H1 (cell line): ENCODE measurements around the gene SPEM1. TPM values are rescaled to one million over a fixed set of nuclear protein-coding genes. Genes with fewer than 3 reads are reported as not detected.

Experiments
- CTCF ChIA-PET: fragments of 300-600 bp; sonication (Branson Sonifier 250); formaldehyde crosslinking; loops from one replicate; lab custom pipeline; 2021; ENCODE audit not compliant: partially characterized antibody; lab: Charles Lee
- POLR2A ChIA-PET: fragments of 300-600 bp; sonication (Branson Sonifier 250); formaldehyde crosslinking; loops from one replicate; lab custom pipeline; 2021; ENCODE audit warnings: inconsistent platforms; ENCODE audit not compliant: partially characterized antibody; lab: Charles Lee
- DNase-seq, 2 experiments: peaks; one replicate each; pipeline versions ENCODE4 v3.0.0 to v3.0.0-alpha.2; 2010 to 2022; ENCODE audit warnings: low spot score in 2 of 2, low read depth in 1 of 2, mixed read lengths in 1 of 2
- FAIRE-seq: peaks from 2 replicates; lab custom pipeline; 2011; peaks lifted over from hg19 to GRCh38; lab: Jason Lieb, UNC
- H2AFZ ChIP-seq: 2 replicates; pipeline ENCODE4 v1.8.1; 2012; ENCODE audit warnings: low read length, inconsistent platforms
- H2AK5ac ChIP-seq: 2 replicates; pipeline ENCODE4 v1.6.1; 2013; ENCODE audit warnings: low read depth, low read length
- H2BK120ac ChIP-seq: replicated peaks from 2 replicates; pipeline ENCODE3; 2013; ENCODE audit warnings: low read depth, low read length, inconsistent platforms
- H2BK12ac ChIP-seq: 2 replicates; pipeline ENCODE4 v1.6.1; 2013; ENCODE audit warnings: low read depth, low read length
- H2BK15ac ChIP-seq: 2 replicates; pipeline ENCODE4 v1.6.1; 2013; ENCODE audit warnings: low read length
- H2BK20ac ChIP-seq: 2 replicates; pipeline ENCODE4 v1.6.1; 2013; ENCODE audit warnings: low read length
- H2BK5ac ChIP-seq: 2 replicates; pipeline ENCODE4 v1.6.1; 2013; ENCODE audit warnings: low read depth, low read length
- H3K14ac ChIP-seq: 2 replicates; pipeline ENCODE4 v1.6.1; 2013; ENCODE audit warnings: inconsistent platforms; ENCODE audit not compliant: insufficient read length
- H3K18ac ChIP-seq: 2 replicates; pipeline ENCODE4 v1.6.1; 2013; ENCODE audit warnings: low read length; ENCODE audit errors: extremely low read depth
- H3K23ac ChIP-seq: 2 replicates; pipeline ENCODE4 v1.6.1; 2013; ENCODE audit warnings: inconsistent platforms; ENCODE audit not compliant: insufficient read length
- H3K23me2 ChIP-seq: 2 replicates; pipeline ENCODE4 v1.6.1; 2013; ENCODE audit warnings: low read depth, low read length
- H3K27ac ChIP-seq: 2 replicates; pipeline ENCODE4 v1.6.1; 2011; ENCODE audit warnings: low read depth, low read length, inconsistent platforms
- H3K27me3 ChIP-seq, 4 experiments: replicated peaks in 1 of 4; 1 replicate in 1 of 4; 2 replicates in 3 of 4; pipeline versions ENCODE4 v1.6.1 to v1.8.1; 2011 to 2013; ENCODE audit warnings: low read length in 3 of 4, mild to moderate bottlenecking in 3 of 4, inconsistent platforms in 2 of 4, mixed read lengths in 2 of 4, moderate library complexity in 1 of 4; ENCODE audit not compliant: control insufficient read depth in 3 of 4, insufficient read depth in 3 of 4; ENCODE audit errors: extremely low read depth in 1 of 4
- H3K36me3 ChIP-seq, 4 experiments: 2 replicates each; pipeline versions ENCODE4 v1.6.1 to v1.8.1; 2011 to 2013; ENCODE audit warnings: mild to moderate bottlenecking in 4 of 4, low read length in 3 of 4, moderate library complexity in 2 of 4, control low read depth in 1 of 4, inconsistent platforms in 1 of 4; ENCODE audit not compliant: insufficient read depth in 4 of 4, control insufficient read depth in 2 of 4
- H3K4ac ChIP-seq: replicated peaks from 2 replicates; pipeline ENCODE3; 2013; ENCODE audit warnings: low read length, low read depth, mixed read lengths, inconsistent platforms; ENCODE audit not compliant: insufficient read length
- H3K4me1 ChIP-seq, 4 experiments: replicated peaks in 1 of 4; 1 replicate in 1 of 4; 2 replicates in 3 of 4; pipeline versions ENCODE4 v1.6.1 to v1.8.1; 2011 to 2013; ENCODE audit warnings: low read length in 3 of 4, inconsistent platforms in 2 of 4, mixed read lengths in 1 of 4; ENCODE audit not compliant: insufficient read depth in 4 of 4, control insufficient read depth in 3 of 4
- H3K4me2 ChIP-seq, 2 experiments: 2 replicates each; pipeline versions ENCODE4 v1.6.1 to v1.8.1; 2011 to 2013; ENCODE audit warnings: low read depth in 2 of 2, low read length in 2 of 2, control low read depth in 1 of 2, inconsistent platforms in 1 of 2, mild to moderate bottlenecking in 1 of 2; ENCODE audit not compliant: insufficient read depth in 1 of 2
- H3K4me3 ChIP-seq, 4 experiments: fragments of 200-600, 300-600 bp in 1 of 4; sonication (generic), shearing (Covaris generic), sonication (Bioruptor Twin) in 1 of 4; 2 replicates each; pipeline versions ENCODE4 v1.5.1 to v1.8.1; 2011 to 2016; ENCODE audit warnings: low read length in 4 of 4, low read depth in 3 of 4, control low read depth in 2 of 4, inconsistent platforms in 2 of 4, mild to moderate bottlenecking in 2 of 4, mixed read lengths in 1 of 4, moderate library complexity in 1 of 4; ENCODE audit not compliant: insufficient read depth in 2 of 4; ENCODE audit errors: extremely low read depth in 1 of 4
- H3K56ac ChIP-seq: replicated peaks from 2 replicates; pipeline ENCODE3; 2013; ENCODE audit warnings: low read depth, mild to moderate bottlenecking, mixed read lengths, low read length, inconsistent platforms; ENCODE audit not compliant: insufficient read length
- H3K79me1 ChIP-seq: 2 replicates; pipeline ENCODE4 v1.6.1; 2013; ENCODE audit warnings: low read depth, low read length, control low read depth
- H3K79me2 ChIP-seq, 2 experiments: 2 replicates each; pipeline versions ENCODE4 v1.6.1 to v1.8.1; 2012 to 2013; ENCODE audit warnings: low read length in 2 of 2, mild to moderate bottlenecking in 2 of 2, inconsistent platforms in 1 of 2; ENCODE audit not compliant: insufficient read depth in 2 of 2, control insufficient read depth in 1 of 2
- H3K9ac ChIP-seq, 4 experiments: replicated peaks in 1 of 4; 1 replicate in 1 of 4; 2 replicates in 3 of 4; pipeline versions ENCODE4 v1.6.1 to v1.8.1; 2011 to 2013; ENCODE audit warnings: low read depth in 3 of 4, low read length in 3 of 4, control low read depth in 2 of 4, mild to moderate bottlenecking in 2 of 4, moderate library complexity in 2 of 4, inconsistent platforms in 1 of 4; ENCODE audit errors: extremely low read depth in 1 of 4
- H3K9me3 ChIP-seq, 2 experiments: 2 replicates each; pipeline versions ENCODE4 v1.6.1 to v1.8.1; 2012 to 2013; ENCODE audit warnings: mild to moderate bottlenecking in 2 of 2, moderate library complexity in 2 of 2, control low read depth in 1 of 2, inconsistent platforms in 1 of 2, low read depth in 1 of 2, low read length in 1 of 2, mixed read lengths in 1 of 2; ENCODE audit not compliant: insufficient read depth in 2 of 2
- H4K20me1 ChIP-seq, 2 experiments: replicated peaks in 1 of 2; 2 replicates each; pipeline versions ENCODE3 to v1.8.1; 2011 to 2013; ENCODE audit warnings: inconsistent platforms in 2 of 2, low read length in 2 of 2, mild to moderate bottlenecking in 1 of 2; ENCODE audit not compliant: insufficient read depth in 2 of 2, control insufficient read depth in 1 of 2
- H4K5ac ChIP-seq: 2 replicates; pipeline ENCODE4 v1.6.1; 2013; ENCODE audit warnings: low read length, low read depth, mixed read lengths, inconsistent platforms; ENCODE audit not compliant: insufficient read length
- H4K8ac ChIP-seq: 2 replicates; pipeline ENCODE4 v1.8.0; 2013; ENCODE audit warnings: mild to moderate bottlenecking, moderate library complexity, low read length, inconsistent platforms; ENCODE audit not compliant: insufficient read depth; ENCODE audit errors: extremely low read depth
- H4K91ac ChIP-seq: replicated peaks from 2 replicates; pipeline ENCODE3; 2013; ENCODE audit warnings: low read length, mixed read lengths, inconsistent platforms; ENCODE audit not compliant: insufficient read length
- EGR1 ChIP-seq: IDR thresholded peaks from 2 replicates; pipeline ENCODE4 v1.6.1; 2011; ENCODE audit warnings: low read depth, low read length, borderline replicate concordance
- KDM1A ChIP-seq: fragments of 200-600, 300-600 bp; sonication (generic); IDR thresholded peaks from 2 replicates; pipeline ENCODE4 v1.7.1; 2016; ENCODE audit warnings: mild to moderate bottlenecking, low read length, borderline replicate concordance
- POU5F1 ChIP-seq: IDR thresholded peaks from 2 replicates; pipeline ENCODE4 v1.6.1; 2011; ENCODE audit warnings: low read depth, mild to moderate bottlenecking, low read length, moderate library complexity
- whole genome bisulfite sequencing, 2 experiments: shearing (Covaris generic) in 1 of 2; methylation state at CpG; one replicate each; pipeline versions ENCODE4 v1.1.6 to v1.1.7; 2013 to 2015; ENCODE audit warnings: low lambda C conversion rate in 2 of 2, mixed read lengths in 2 of 2, inconsistent platforms in 1 of 2, low coverage in 1 of 2, missing lambda C conversion rate in 1 of 2; ENCODE audit not compliant: insufficient replicate concordance in 2 of 2, insufficient coverage in 1 of 2, insufficient read length in 1 of 2; ENCODE audit errors: extremely low coverage in 1 of 2, missing lambda C conversion rate in 1 of 2; 5-methylcytosine and 5-hydroxymethylcytosine counted together
- long read RNA-seq, 2 experiments: library from RNA in 1 of 2; library from capped mRNA in 1 of 2; stranded (forward); transcript quantifications; one replicate each; pipeline ENCODE4 v2.0.0, GENCODE V29; 2021; ENCODE audit warnings: inconsistent platforms in 1 of 2
- polyA minus RNA-seq, 3 experiments: library from RNA; depleted of rRNA, polyadenylated mRNA; stranded (reverse); fragments of >200 nt; gene quantifications; 1 replicate in 2 of 3; 2 replicates in 1 of 3; pipeline ENCODE4 v1.2.3, GENCODE V29; 2011
- polyA plus RNA-seq, 7 experiments: library from polyadenylated mRNA; depleted of rRNA in 3 of 7; stranded (reverse) in 5 of 7; unstranded in 2 of 7; fragments of >200 nt in 5 of 7; fragments of 200-250 nt in 2 of 7; gene quantifications; 1 replicate in 5 of 7; 2 replicates in 1 of 7; 4 replicates in 1 of 7; pipeline versions ENCODE4 v1.2.1 to v1.2.3, GENCODE V29; 2011 to 2013; ENCODE audit warnings: missing spikeins in 2 of 7, mixed read lengths in 2 of 7
- total RNA-seq: library from RNA; stranded (reverse); fragmentation: NEBNext Ultra II Directional; extraction: Animal tissue kit (Norgen Biotek cat#: 25700); gene quantifications from 2 replicates; pipeline ENCODE4 v1.2.1, GENCODE V29; 2021

Gene SPEM1
- total RNA-seq: not detected in 2 replicates
- 0.09 TPM in 1 of 2 replicates, not detected in the other for polyA plus RNA-seq (2011; rRNA removed)
- polyA plus RNA-seq (2011; cell fraction: cytosol; rRNA removed): not detected
- polyA plus RNA-seq (2011; cell fraction: nucleus; rRNA removed): 0.90 TPM
- 0.27 TPM in 1 of 4 replicates, not detected in the others for polyA plus RNA-seq (2012, experiment 1 of 2)
- not detected for polyA plus RNA-seq (2012, experiment 2 of 2)
- 0.06 TPM for polyA plus RNA-seq (2013, experiment 1 of 2)
- 0.06 TPM for polyA plus RNA-seq (2013, experiment 2 of 2)
- polyA minus RNA-seq (2011; rRNA and poly(A)+ RNA removed): not detected in 2 replicates
- not detected for polyA minus RNA-seq (2011; cell fraction: cytosol; rRNA and poly(A)+ RNA removed)
- polyA minus RNA-seq (2011; cell fraction: nucleus; rRNA and poly(A)+ RNA removed): not detected
- long read RNA-seq, experiment 1: 0 reads
- long read RNA-seq, experiment 2: 0 reads

DNA sequence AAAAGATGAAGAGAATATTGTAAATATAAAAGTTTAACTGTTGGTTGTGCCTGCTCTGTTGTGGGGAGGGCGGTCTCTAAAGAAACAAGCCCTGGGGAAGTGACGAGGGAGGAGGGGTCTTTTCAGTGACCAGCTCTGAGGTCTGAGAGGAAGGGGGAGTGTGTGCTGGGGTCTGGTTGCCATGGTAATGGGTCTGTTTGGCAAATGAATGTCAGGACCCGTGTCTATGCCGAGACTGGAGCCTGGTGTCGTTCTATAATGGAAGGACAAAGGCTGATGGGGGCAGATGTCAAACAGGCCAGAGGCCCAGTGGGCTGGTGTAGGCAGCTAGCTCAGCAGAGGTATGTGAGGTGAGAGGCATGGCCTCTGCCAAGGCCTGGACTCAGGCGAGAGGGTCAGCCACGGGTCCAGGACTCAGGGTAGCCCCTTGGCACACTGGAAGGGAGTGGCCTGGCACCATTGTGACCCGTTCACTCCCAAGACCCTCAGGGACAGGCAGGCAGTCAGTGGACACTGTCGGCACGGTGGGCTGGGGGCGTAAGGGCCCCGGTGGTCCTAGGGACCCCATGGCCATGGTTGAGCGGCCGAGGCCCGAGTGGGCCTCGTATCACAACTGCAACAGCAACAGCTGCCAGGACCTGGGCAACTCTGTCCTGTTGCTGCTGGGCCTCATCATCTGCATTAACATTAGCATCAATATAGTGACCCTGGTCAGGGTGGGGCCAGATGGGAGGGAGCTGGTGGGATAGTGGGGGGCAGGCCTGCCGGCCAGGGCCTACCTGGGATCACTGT is at the start of gene SPEM1:
SPEM1 (plus strand) TSS at position 506 of the 792 bp plus-strand sequence; CDS start at position 567, 61 bp downstream.
- H2BK20ac ChIP-seq: no peak within 1 kb of the TSS
- H3K4me2 ChIP-seq: no peak within 1 kb of the TSS
- H3K23me2 ChIP-seq: peaks cover 2% of the 10 kb centered on the region; the same call in 1 of the 2 replicates
- H4K5ac ChIP-seq: no peak within 1 kb of the TSS
- no peak within 1 kb of the TSS; the same call in 1 of the 2 replicates for H2BK15ac ChIP-seq
- H3K36me3 ChIP-seq: peaks cover 0 to 17% (median 8%) of the 10 kb centered on the region in 4 experiments; a peak in 5 of 8 replicates
- no peak within 1 kb of the TSS for H3K27ac ChIP-seq
- 90% methylated on average over 16 of the region's 17 CpGs; no CpG with 5 or more reads in 1 of the 2 experiments for WGBS, 2 experiments
- no peak within 1 kb of the TSS for H3K4ac ChIP-seq
- H3K56ac ChIP-seq: peak within 1 kb of the TSS; percentile 79
- no peak within 1 kb of the TSS for H2BK120ac ChIP-seq
- POLR2A ChIA-PET: interaction anchor here (0.8 to 2.8 kb wide), 14 partner anchors 9 to 155 kb away, joined by 3 to 9 read pairs (median 4); partner anchors contain the start of genes ACAP1, NLGN2, PLSCR3 and TMEM102
- H3K9me3 ChIP-seq: no peaks in the 10 kb centered on the region
- CTCF ChIA-PET: interaction anchor here (0.6 to 4.1 kb wide), 12 partner anchors 13 to 140 kb away, joined by 3 to 15 read pairs (median 4); partner anchors contain the start of genes NLGN2 and PLSCR3
- no peak within 1 kb of the TSS; a peak in 1 of 7 replicates for H3K9ac ChIP-seq
- H2BK5ac ChIP-seq: no peak within 1 kb of the TSS
- peaks cover 0 to 15% (median 2%) of the 10 kb centered on the region in 4 experiments; a peak in 4 of 7 replicates for H3K4me1 ChIP-seq
- no peak for DNase-seq
- H3K23ac ChIP-seq: no peak within 1 kb of the TSS
- no peak within 1 kb of the TSS for H2AK5ac ChIP-seq
- no peak within 1 kb of the TSS for H2AFZ ChIP-seq
- H3K4me3 ChIP-seq: no peak within 1 kb of the TSS
- no peaks in the 10 kb centered on the region for H3K79me1 ChIP-seq
- no peaks in the 10 kb centered on the region for H3K27me3 ChIP-seq
- no peak within 1 kb of the TSS for H3K14ac ChIP-seq
- no peak for FAIRE-seq
- no peak within 1 kb of the TSS for H4K91ac ChIP-seq
- peak within 1 kb of the TSS; percentile 60; the same call in 1 of the 2 replicates for H2BK12ac ChIP-seq
- peaks cover 2 to 4% of the 10 kb centered on the region in 2 experiments for H4K20me1 ChIP-seq
- H3K18ac ChIP-seq: no peak within 1 kb of the TSS; the same call in 1 of the 2 replicates
- no peak for TF ChIP-seq POU5F1
- TF ChIP-seq EGR1: no peak
- no peak for TF ChIP-seq KDM1A
- TF ChIP-seq, all 59 proteins: peak for 0
- H4K8ac ChIP-seq: peak within 1 kb of the TSS; percentile 80
- H3K79me2 ChIP-seq: no peaks in the 10 kb centered on the region
